ENCODE measurements around the gene GLRX5. TPM values are rescaled to one million over a fixed set of nuclear protein-coding genes. Genes with fewer than 3 reads are reported as not detected.

The GLRX5 gene
- total RNA-seq, 4 donors from 2014 or later, result 5.9 to 40.3 (median 23.7) TPM

DNA sequence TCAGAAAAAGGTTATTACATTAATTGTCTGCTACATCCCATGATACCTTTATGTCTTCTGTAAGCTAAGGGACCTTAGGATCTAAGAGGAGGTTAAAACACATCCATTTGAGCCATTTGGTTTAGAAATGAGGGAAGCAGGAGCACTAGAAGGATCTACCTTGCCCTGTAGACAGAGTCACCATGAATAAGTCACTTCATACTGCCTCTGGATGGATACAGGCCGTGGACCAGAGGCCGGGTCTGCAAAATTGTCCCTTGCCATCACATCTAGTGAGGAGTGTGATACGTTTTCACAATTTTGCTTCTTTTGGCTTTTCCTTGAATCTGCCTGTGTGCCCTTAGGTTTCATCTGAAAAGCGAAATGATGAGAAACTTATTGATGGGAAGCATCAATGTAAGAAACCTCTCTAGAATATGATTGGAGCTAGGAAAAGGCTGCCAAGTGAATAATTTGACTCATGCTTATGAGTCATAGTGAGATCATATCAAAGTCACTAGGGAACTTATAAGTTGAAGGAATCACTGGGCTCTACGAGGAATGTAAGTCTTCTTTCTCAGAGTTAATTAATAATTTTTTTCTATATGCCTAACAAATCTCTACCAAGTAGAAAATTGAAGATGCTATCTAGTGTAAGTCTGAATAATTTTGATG, 10.8 kb downstream of the GLRX5 start:
- H3K36me3 ChIP-seq, result no peaks in the 10 kb centered on the region
- intact Hi-C loops (cut with DNase I; ENCODE audit: low total_unique reads), result no loop called here
- no peak for DNase-seq
- TF ChIP-seq, protein P1, sequence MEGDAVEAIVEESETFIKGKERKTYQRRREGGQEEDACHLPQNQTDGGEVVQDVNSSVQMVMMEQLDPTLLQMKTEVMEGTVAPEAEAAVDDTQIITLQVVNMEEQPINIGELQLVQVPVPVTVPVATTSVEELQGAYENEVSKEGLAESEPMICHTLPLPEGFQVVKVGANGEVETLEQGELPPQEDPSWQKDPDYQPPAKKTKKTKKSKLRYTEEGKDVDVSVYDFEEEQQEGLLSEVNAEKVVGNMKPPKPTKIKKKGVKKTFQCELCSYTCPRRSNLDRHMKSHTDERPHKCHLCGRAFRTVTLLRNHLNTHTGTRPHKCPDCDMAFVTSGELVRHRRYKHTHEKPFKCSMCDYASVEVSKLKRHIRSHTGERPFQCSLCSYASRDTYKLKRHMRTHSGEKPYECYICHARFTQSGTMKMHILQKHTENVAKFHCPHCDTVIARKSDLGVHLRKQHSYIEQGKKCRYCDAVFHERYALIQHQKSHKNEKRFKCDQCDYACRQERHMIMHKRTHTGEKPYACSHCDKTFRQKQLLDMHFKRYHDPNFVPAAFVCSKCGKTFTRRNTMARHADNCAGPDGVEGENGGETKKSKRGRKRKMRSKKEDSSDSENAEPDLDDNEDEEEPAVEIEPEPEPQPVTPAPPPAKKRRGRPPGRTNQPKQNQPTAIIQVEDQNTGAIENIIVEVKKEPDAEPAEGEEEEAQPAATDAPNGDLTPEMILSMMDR (IDR thresholded peaks at IDR 0.05), result no peak
- TF ChIP-seq POLR2A (IDR thresholded peaks at IDR 0.05), result no peak
- no peaks in the 10 kb centered on the region for H3K9me3 ChIP-seq
- no peak overlapping the region for H3K4me3 ChIP-seq
- H3K27ac ChIP-seq, result peak overlapping the region; percentile 45 to 66
- no peaks in the 10 kb centered on the region for H3K27me3 ChIP-seq
- no peaks in the 10 kb centered on the region for H3K4me1 ChIP-seq

DNA sequence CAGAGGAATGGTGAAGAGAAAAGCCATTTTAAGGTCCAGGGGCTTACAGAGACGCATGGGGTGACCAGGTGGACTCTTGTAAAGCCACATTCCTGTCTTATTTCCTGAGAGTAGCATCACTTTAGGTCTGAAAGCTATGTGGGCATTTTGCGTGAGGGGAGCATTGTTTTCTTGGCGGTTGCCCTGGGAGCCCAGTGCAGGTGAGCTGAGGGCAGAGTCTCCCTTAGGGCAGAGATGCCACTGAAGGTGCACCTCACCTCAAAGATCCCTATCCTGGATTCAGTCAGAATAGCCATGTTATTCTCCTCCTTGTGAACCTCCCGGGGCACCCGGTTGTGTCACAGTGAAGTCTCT, 12.4 kb downstream of the GLRX5 start:
- Histone ChIP-seq H3K36me3 (no peaks in the 10 kb centered on the region), H3K27ac (no peak overlapping the region), H3K4me3 (no peak overlapping the region), H3K4me1 (no peaks in the 10 kb centered on the region), H3K27me3 (no peaks in the 10 kb centered on the region), H3K9me3 (no peaks in the 10 kb centered on the region)
- no peak for DNase-seq
- intact Hi-C loops (cut with DNase I; ENCODE audit: low total_unique reads), result no loop called here
- TF ChIP-seq POLR2A (IDR thresholded peaks at IDR 0.05), result no peak
- TF ChIP-seq, protein P1 (IDR thresholded peaks at IDR 0.05), result no peak

DNA sequence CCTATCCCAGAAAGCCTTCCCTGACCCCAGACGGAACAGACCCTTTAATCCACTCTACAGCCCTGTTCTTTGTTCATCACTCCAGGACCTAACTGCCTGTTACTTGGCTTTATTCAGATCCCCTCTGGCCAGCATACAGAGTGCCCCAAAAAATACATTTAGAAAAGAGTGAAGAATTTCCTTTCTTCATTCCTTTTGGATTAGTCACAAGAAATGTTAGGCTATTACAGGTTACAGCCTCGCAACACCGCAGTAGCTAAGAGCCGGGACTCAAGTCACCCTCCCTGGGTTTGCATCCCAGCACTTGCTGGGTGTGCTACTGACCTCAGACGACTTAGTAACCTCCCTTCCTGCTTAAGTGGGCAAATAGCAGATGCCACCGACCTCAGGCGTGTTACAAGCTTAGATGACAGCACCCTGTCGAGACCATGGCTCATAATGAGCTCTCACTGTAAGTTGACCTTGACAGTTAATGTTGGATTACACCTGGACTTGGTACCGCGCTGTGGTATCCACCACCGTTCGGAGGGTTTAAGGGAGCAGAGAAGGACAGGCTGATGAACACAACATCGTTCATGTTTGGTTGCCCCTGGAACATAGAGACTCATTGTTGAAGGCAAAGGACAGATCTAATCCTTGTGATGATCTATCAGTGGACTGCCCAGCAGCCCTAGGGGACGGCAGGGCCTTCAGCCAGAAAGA, 12.9 kb downstream of the GLRX5 start:
- H3K27ac ChIP-seq, result no peak overlapping the region
- no peaks in the 10 kb centered on the region for H3K4me1 ChIP-seq
- H3K36me3 ChIP-seq, result no peaks in the 10 kb centered on the region
- H3K27me3 ChIP-seq, result no peaks in the 10 kb centered on the region
- intact Hi-C loops (cut with DNase I; ENCODE audit: low total_unique reads), result no loop called here
- TF ChIP-seq, protein P1 (IDR thresholded peaks at IDR 0.05), result no peak
- no peak for TF ChIP-seq POLR2A (IDR thresholded peaks at IDR 0.05)
- H3K9me3 ChIP-seq, result no peaks in the 10 kb centered on the region
- no peak for DNase-seq
- H3K4me3 ChIP-seq, result no peak overlapping the region

GRCh38 chr14:95548328-95548929, 13.6 kb downstream of the GLRX5 start:
- H3K27ac ChIP-seq, result no peak overlapping the region
- intact Hi-C loops (cut with DNase I; ENCODE audit: low total_unique reads), result no loop called here

More at GRCh38 chr14:95548328-95548929, 13.6 kb downstream of the GLRX5 start:
- H3K9me3 ChIP-seq, result no peaks in the 10 kb centered on the region
- DNase-seq, result no peak
- TF ChIP-seq, protein P1 (IDR thresholded peaks at IDR 0.05), result no peak
- no peak for TF ChIP-seq POLR2A (IDR thresholded peaks at IDR 0.05)
- H3K27me3 ChIP-seq, result no peaks in the 10 kb centered on the region
- no peaks in the 10 kb centered on the region for H3K36me3 ChIP-seq
- no peaks in the 10 kb centered on the region for H3K4me1 ChIP-seq
- H3K4me3 ChIP-seq, result no peak overlapping the region

All from uterus (tissue), 4 donors.